ENCODE measurements around the gene IREB2.

The IREB2 gene

GRCh38 chr15:78469031-78469430 lies 31.0 kb downstream of the IREB2 start:
- no peak for DNase-seq (ENCODE audit: low read depth in 1 of 2, low spot score in 1 of 2)
- TF ChIP-seq, protein P1, sequence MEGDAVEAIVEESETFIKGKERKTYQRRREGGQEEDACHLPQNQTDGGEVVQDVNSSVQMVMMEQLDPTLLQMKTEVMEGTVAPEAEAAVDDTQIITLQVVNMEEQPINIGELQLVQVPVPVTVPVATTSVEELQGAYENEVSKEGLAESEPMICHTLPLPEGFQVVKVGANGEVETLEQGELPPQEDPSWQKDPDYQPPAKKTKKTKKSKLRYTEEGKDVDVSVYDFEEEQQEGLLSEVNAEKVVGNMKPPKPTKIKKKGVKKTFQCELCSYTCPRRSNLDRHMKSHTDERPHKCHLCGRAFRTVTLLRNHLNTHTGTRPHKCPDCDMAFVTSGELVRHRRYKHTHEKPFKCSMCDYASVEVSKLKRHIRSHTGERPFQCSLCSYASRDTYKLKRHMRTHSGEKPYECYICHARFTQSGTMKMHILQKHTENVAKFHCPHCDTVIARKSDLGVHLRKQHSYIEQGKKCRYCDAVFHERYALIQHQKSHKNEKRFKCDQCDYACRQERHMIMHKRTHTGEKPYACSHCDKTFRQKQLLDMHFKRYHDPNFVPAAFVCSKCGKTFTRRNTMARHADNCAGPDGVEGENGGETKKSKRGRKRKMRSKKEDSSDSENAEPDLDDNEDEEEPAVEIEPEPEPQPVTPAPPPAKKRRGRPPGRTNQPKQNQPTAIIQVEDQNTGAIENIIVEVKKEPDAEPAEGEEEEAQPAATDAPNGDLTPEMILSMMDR (IDR thresholded peaks at IDR 0.05; ENCODE audit: insufficient read depth, low read length): no peak
- no peak for TF ChIP-seq POLR2AphosphoS5 (IDR thresholded peaks at IDR 0.05; ENCODE audit: low read depth)
- no peak for TF ChIP-seq REST (IDR thresholded peaks at IDR 0.05; ENCODE audit: insufficient replicate concordance, low read depth)
- no peak for TF ChIP-seq GABPA (IDR thresholded peaks at IDR 0.05; ENCODE audit: low read depth)
- no peak for TF ChIP-seq SPI1 (IDR thresholded peaks at IDR 0.05; ENCODE audit: borderline replicate concordance, low read depth)
- Histone ChIP-seq H3K4me3 (replicated peaks; ENCODE audit: insufficient read depth, low read length) (no peak overlapping the region), H3K27ac (replicated peaks) (no peak overlapping the region), H3K27me3 (ENCODE audit: insufficient read depth, poor library complexity, severe bottlenecking) (no peaks in the 10 kb centered on the region)

GRCh38 chr15:78477295-78477694 lies 39.3 kb downstream of the IREB2 start:
- Histone ChIP-seq H3K27me3 (ENCODE audit: insufficient read depth, poor library complexity, severe bottlenecking) (no peaks in the 10 kb centered on the region), H3K4me3 (replicated peaks; ENCODE audit: insufficient read depth, low read length) (no peak overlapping the region), H3K27ac (replicated peaks) (no peak overlapping the region)
- peak; percentile 53; the same call in 1 of the 2 replicates for TF ChIP-seq POLR2AphosphoS5 (IDR thresholded peaks at IDR 0.05; ENCODE audit: low read depth)
- no peak for TF ChIP-seq REST (IDR thresholded peaks at IDR 0.05; ENCODE audit: insufficient replicate concordance, low read depth)
- TF ChIP-seq, protein P1 (IDR thresholded peaks at IDR 0.05; ENCODE audit: insufficient read depth, low read length): no peak
- DNase-seq (ENCODE audit: low read depth in 1 of 2, low spot score in 1 of 2): no peak

DNA sequence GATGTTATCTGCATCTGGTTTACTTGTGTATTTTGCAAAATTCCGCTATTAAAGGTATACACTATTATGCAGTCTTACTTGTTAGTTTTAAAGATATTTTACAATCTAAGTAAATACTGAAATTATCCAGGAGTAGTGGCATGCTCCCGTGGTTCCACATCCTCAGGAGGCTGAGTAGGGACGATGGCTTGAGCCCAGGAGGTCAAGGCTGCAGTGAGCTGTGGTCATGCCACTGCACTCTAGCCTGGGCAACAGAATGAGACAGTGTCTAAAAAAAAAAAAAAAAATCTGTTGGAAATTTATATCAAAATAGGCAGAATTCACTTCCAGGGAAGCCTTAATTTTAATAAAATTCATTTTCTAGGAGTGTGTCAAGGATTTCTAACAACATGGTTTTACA lies 41.6 kb downstream of the IREB2 start:
- Histone ChIP-seq H3K27ac (replicated peaks) (no peak overlapping the region), H3K27me3 (ENCODE audit: insufficient read depth, poor library complexity, severe bottlenecking) (no peaks in the 10 kb centered on the region), H3K4me3 (replicated peaks; ENCODE audit: insufficient read depth, low read length) (no peak overlapping the region)
- DNase-seq (ENCODE audit: low read depth in 1 of 2, low spot score in 1 of 2): no peak
- TF ChIP-seq POLR2AphosphoS5 (IDR thresholded peaks at IDR 0.05; ENCODE audit: low read depth): no peak
- no peak for TF ChIP-seq GABPA (IDR thresholded peaks at IDR 0.05; ENCODE audit: low read depth)
- TF ChIP-seq REST (IDR thresholded peaks at IDR 0.05; ENCODE audit: insufficient replicate concordance, low read depth): no peak
- TF ChIP-seq, protein P1 (IDR thresholded peaks at IDR 0.05; ENCODE audit: insufficient read depth, low read length): no peak
